GM13977 (cell line): ENCODE results near the gene HGFAC.

ENCODE experiments used
- DNase-seq: peaks from one replicate; pipeline ENCODE4 v3.0.0; 2012; ENCODE audit warnings: low spot score
- CTCF ChIP-seq: IDR thresholded peaks from 2 replicates; pipeline ENCODE4 v1.5.1; 2012; ENCODE audit warnings: mild to moderate bottlenecking, control low read depth; ENCODE audit not compliant: insufficient read depth; ENCODE audit errors: extremely low read depth, missing control alignments
- in situ Hi-C: fragments of 300-500 bp; cut with MboI; formaldehyde crosslinking; loops from one replicate; pipeline ENCODE4 v1.12.0; 2022; ENCODE audit warnings: low sequenced_read_pairs, low pct_unique_long_range_greater_than_20kb, mixed read lengths, inconsistent platforms; ENCODE audit not compliant: unreplicated experiment

The HGFAC gene

GRCh38 chr4:3465698-3466671 is 24.2 kb downstream of the HGFAC start:
- DNase-seq, result no peak
- in situ Hi-C loops, result no loop called here
- TF ChIP-seq CTCF, result no peak

GRCh38 chr4:3466691-3467600 is 25.2 kb downstream of the HGFAC start:
- DNase-seq, result no peak
- no peak for TF ChIP-seq CTCF
- in situ Hi-C loops, result no loop called here

- TF ChIP-seq CTCF, result no peak
- in situ Hi-C loops, result no loop called here
These were observed 25.8 kb downstream of the HGFAC start for GRCh38 chr4:3467601-3468031.

GRCh38 chr4:3468154-3468553 is 26.4 kb downstream of the HGFAC start:
- no peak for TF ChIP-seq CTCF
- in situ Hi-C loops, result no loop called here

More at GRCh38 chr4:3467601-3468031, 25.8 kb downstream of the HGFAC start:
- no peak for DNase-seq

GRCh38 chr4:3468804-3469203 is 27.0 kb downstream of the HGFAC start:
- in situ Hi-C loops, result no loop called here
- TF ChIP-seq CTCF, result no peak
- DNase-seq, result no peak

More at GRCh38 chr4:3468154-3468553, 26.4 kb downstream of the HGFAC start:
- no peak for DNase-seq
